ENCODE results near the gene SREBF1. TPM values are rescaled to one million over a fixed set of nuclear protein-coding genes. Genes with fewer than 3 reads are reported as not detected.

Gene SREBF1
- polyA plus RNA-seq, 1 of the 3 experiments (the other 2 are of a cell fraction) = 20.4 TPM

GRCh38 chr17:17822616-17823015 is 14.2 kb downstream of the SREBF1 start (continued):
- TF ChIP-seq USF2 (IDR thresholded peaks at IDR 0.05; ENCODE audit: borderline replicate concordance, low read depth, low read length) (no peak), ELF1 (IDR thresholded peaks at IDR 0.05) (no peak), CTCF (IDR thresholded peaks at IDR 0.05) (no peak)

- H3K27ac ChIP-seq (ENCODE audit: low read depth in 2 of 2, low read length in 1 of 2) = peak overlapping the region in 1 of 2 experiments; percentile 86; a peak in 2 of 4 replicates
- no peak overlapping the region for H2AFZ ChIP-seq (ENCODE audit: low read depth)
- H3K9me3 ChIP-seq = no peaks in the 10 kb centered on the region
- H3K4me1 ChIP-seq (ENCODE audit: control insufficient read depth in 1 of 2, insufficient read depth in 2 of 2, low read depth in 1 of 2, low read length in 1 of 2) = peaks cover 40 to 94% of the 10 kb centered on the region in 2 experiments
- H3F3A ChIP-seq (replicated peaks; ENCODE audit: insufficient read depth) = peaks cover 13% of the 10 kb centered on the region
- no peaks in the 10 kb centered on the region for H3K79me2 ChIP-seq (ENCODE audit: insufficient read depth)
- H3K36me3 ChIP-seq (replicated peaks in 1 of 2; ENCODE audit: control insufficient read depth in 1 of 2, insufficient read depth in 2 of 2, low read length in 1 of 2) = peaks cover 0 to 21% of the 10 kb centered on the region in 2 experiments
- peaks cover 7% of the 10 kb centered on the region; the same call in 1 of the 2 replicates for H4K20me1 ChIP-seq (ENCODE audit: insufficient read depth)
- no peaks in the 10 kb centered on the region for H3K27me3 ChIP-seq (ENCODE audit: insufficient read depth)
- H3K9ac ChIP-seq = no peak overlapping the region
- no peaks in the 10 kb centered on the region for H3K9me2 ChIP-seq
- H3K4me3 ChIP-seq (ENCODE audit: low read depth in 2 of 2, low read length in 1 of 2) = peak overlapping the region in 1 of 2 experiments; percentile 49; a peak in 2 of 4 replicates
- 60% methylated on average over 1 of the region's 1 CpG for WGBS (ENCODE audit: low lambda C conversion rate)
- peak overlapping the region; percentile 69; the same call in 1 of the 2 replicates for H3K4me2 ChIP-seq
- ChIA-PET POLR2A (interaction anchor here (1.2 to 1.4 kb wide), 2 partner anchors 8 to 14 kb away, joined by 5 to 8 read pairs; partner anchors contain the start of gene SREBF1), CTCF (interaction anchor here (1.1 to 5.6 kb wide), 3 partner anchors 10 to 91 kb away, joined by 3 to 32 read pairs (median 32); no protein-coding TSS in a partner anchor)
- no peak for DNase-seq
- TF ChIP-seq MEF2A (IDR thresholded peaks at IDR 0.05; ENCODE audit: borderline replicate concordance, low read depth) (no peak), RXRA (IDR thresholded peaks at IDR 0.05; ENCODE audit: borderline replicate concordance, low read depth) (no peak), RCOR1 (IDR thresholded peaks at IDR 0.05; ENCODE audit: low read length) (peak; percentile 83), EP300 (IDR thresholded peaks at IDR 0.05; ENCODE audit: borderline replicate concordance in 1 of 2, low read depth in 1 of 2, low read length in 1 of 2) (peak in 1 of 2 experiments; percentile 26; a peak in 1 of 4 replicates), MXI1 (IDR thresholded peaks at IDR 0.05; ENCODE audit: low read depth, low read length) (no peak), TAF1 (IDR thresholded peaks at IDR 0.05; ENCODE audit: borderline replicate concordance, low read depth, low read length) (no peak), FOXM1 (IDR thresholded peaks at IDR 0.05; ENCODE audit: low read depth) (no peak), USF1 (IDR thresholded peaks at IDR 0.05; ENCODE audit: borderline replicate concordance, low read depth) (peak; percentile 46; the same call in 1 of the 2 replicates), FOXJ3 (CRISPR knock-in tag; IDR thresholded peaks at IDR 0.05) (no peak), NRF1 (IDR thresholded peaks at IDR 0.05; ENCODE audit: low read depth, low read length) (no peak), IRF3 (IDR thresholded peaks at IDR 0.05; ENCODE audit: low read depth, low read length) (no peak), SIN3A (IDR thresholded peaks at IDR 0.05; ENCODE audit: borderline replicate concordance, low read depth, low read length) (0 out of 2 replicates have a peak, but pooled peaks have one; percentile 54), FOSL2 (IDR thresholded peaks at IDR 0.05; ENCODE audit: borderline replicate concordance, low read depth) (no peak), CHD2 (IDR thresholded peaks at IDR 0.05; ENCODE audit: low read length, partially characterized antibody) (no peak), SMC3 (IDR thresholded peaks at IDR 0.05; ENCODE audit: low read depth, low read length) (no peak), REST (IDR thresholded peaks at IDR 0.05; ENCODE audit: low read depth, low read length) (no peak), ZBTB33 (IDR thresholded peaks at IDR 0.05; ENCODE audit: borderline replicate concordance, low read depth) (no peak)
Measured at GRCh38 chr17:17822189-17822588, 14.6 kb downstream of the SREBF1 start.
